Breast epithelium (tissue), 4 donors: ENCODE data around the gene GAB2. TPM values are rescaled to one million over a fixed set of nuclear protein-coding genes. Genes with fewer than 3 reads are reported as not detected.

Source experiments
- DNase-seq, 2 donors: peaks; one replicate each; pipeline ENCODE4 v3.0.0-alpha.2; 2019; ENCODE audit warnings: low spot score in 2 of 2
- H3K27ac ChIP-seq, 2 donors: fragments of 200-600 bp; sonication (generic) in 1 of 2; one replicate each; pipeline ENCODE4 v1.5.1; 2016 to 2019; ENCODE audit warnings: mild to moderate bottlenecking in 1 of 2
- H3K27me3 ChIP-seq, 2 donors: fragments of 200-600 bp; sonication (generic) in 1 of 2; one replicate each; pipeline versions ENCODE4 v1.5.1 to v1.6.0; 2017 to 2019; ENCODE audit warnings: control low read depth in 1 of 2, mild to moderate bottlenecking in 1 of 2
- H3K36me3 ChIP-seq: fragments of 200-600 bp; one replicate; pipeline ENCODE4 v1.5.1; 2019
- H3K4me1 ChIP-seq, 2 donors: fragments of 200-600 bp; sonication (generic); one replicate each; pipeline ENCODE4 v1.5.1; 2016 to 2019; ENCODE audit warnings: control low read depth in 1 of 2
- H3K4me3 ChIP-seq, 3 donors: fragments of 200-600 bp; sonication (generic); 1 replicate in 2 of 3; 2 replicates in 1 of 3; pipeline ENCODE4 v1.5.1; 2016 to 2019; ENCODE audit warnings: mild to moderate bottlenecking in 3 of 3, moderate library complexity in 2 of 3
- H3K9me3 ChIP-seq, 2 donors: fragments of 200-600 bp; sonication (generic) in 1 of 2; one replicate each; pipeline ENCODE4 v1.5.1; 2016 to 2019; ENCODE audit warnings: control low read depth in 1 of 2
- POLR2A ChIP-seq: fragments of 450-650 bp; IDR thresholded peaks from one replicate; pipeline ENCODE4 v1.6.1; 2016; ENCODE audit warnings: antibody characterized with exemption, mild to moderate bottlenecking, moderate library complexity
- POLR2AphosphoS5 ChIP-seq, 3 donors: sonication (generic); formaldehyde crosslinking; IDR thresholded peaks; one replicate each; pipeline ENCODE4 v1.6.1; 2017; ENCODE audit warnings: antibody characterized with exemption in 3 of 3
- intact Hi-C: fragments of 100-400 bp; cut with DNase I; formaldehyde crosslinking; loops from one replicate; pipeline ENCODE4 v1.15.1; 2023; ENCODE audit warnings: low total_unique reads
- total RNA-seq, 3 donors: library from RNA; depleted of rRNA; stranded (reverse); fragments of >200 nt; gene quantifications; one replicate each; pipeline ENCODE4 v1.1.0, GENCODE V29; 2016
- TF ChIP-seq, protein P1 (sequence below), 3 donors: fragments of 450-650 bp; IDR thresholded peaks; one replicate each; pipeline ENCODE4 v1.5.1; 2016 to 2017; ENCODE audit warnings: antibody characterized with exemption in 3 of 3, mild to moderate bottlenecking in 3 of 3, moderate library complexity in 3 of 3

GAB2 gene
- total RNA-seq, 3 donors from 2014 or later: 22.9 to 43.8 (median 24.9) TPM

- Histone ChIP-seq H3K27me3 (no peaks in the 10 kb centered on the region), H3K36me3 (no peaks in the 10 kb centered on the region), H3K9me3 (no peaks in the 10 kb centered on the region), H3K27ac (no peak overlapping the region), H3K4me1 (no peaks in the 10 kb centered on the region), H3K4me3 (no peak overlapping the region)
- DNase-seq: no peak
- intact Hi-C loops: no loop called here
- TF ChIP-seq POLR2A (no peak), POLR2AphosphoS5 (IDR thresholded peaks at IDR 0.05) (no peak)
- TF ChIP-seq, protein P1, sequence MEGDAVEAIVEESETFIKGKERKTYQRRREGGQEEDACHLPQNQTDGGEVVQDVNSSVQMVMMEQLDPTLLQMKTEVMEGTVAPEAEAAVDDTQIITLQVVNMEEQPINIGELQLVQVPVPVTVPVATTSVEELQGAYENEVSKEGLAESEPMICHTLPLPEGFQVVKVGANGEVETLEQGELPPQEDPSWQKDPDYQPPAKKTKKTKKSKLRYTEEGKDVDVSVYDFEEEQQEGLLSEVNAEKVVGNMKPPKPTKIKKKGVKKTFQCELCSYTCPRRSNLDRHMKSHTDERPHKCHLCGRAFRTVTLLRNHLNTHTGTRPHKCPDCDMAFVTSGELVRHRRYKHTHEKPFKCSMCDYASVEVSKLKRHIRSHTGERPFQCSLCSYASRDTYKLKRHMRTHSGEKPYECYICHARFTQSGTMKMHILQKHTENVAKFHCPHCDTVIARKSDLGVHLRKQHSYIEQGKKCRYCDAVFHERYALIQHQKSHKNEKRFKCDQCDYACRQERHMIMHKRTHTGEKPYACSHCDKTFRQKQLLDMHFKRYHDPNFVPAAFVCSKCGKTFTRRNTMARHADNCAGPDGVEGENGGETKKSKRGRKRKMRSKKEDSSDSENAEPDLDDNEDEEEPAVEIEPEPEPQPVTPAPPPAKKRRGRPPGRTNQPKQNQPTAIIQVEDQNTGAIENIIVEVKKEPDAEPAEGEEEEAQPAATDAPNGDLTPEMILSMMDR (IDR thresholded peaks at IDR 0.05): no peak
Observed at GRCh38 chr11:78402847-78403246, 14.8 kb downstream of the GAB2 start.

- no peak for TF ChIP-seq POLR2A
- no peak for TF ChIP-seq POLR2AphosphoS5 (IDR thresholded peaks at IDR 0.05)
- TF ChIP-seq, protein P1 (IDR thresholded peaks at IDR 0.05): no peak
- Histone ChIP-seq H3K4me3 (no peak overlapping the region), H3K9me3 (no peaks in the 10 kb centered on the region), H3K36me3 (no peaks in the 10 kb centered on the region), H3K4me1 (no peaks in the 10 kb centered on the region), H3K27ac (no peak overlapping the region), H3K27me3 (no peaks in the 10 kb centered on the region)
- intact Hi-C loops: no loop called here
- no peak for DNase-seq
Observed at GRCh38 chr11:78400702-78401101, 16.9 kb downstream of the GAB2 start.

GRCh38 chr11:78400116-78400515 lies 17.5 kb downstream of the GAB2 start:
- H3K36me3 ChIP-seq: no peaks in the 10 kb centered on the region
- H3K4me3 ChIP-seq: no peak overlapping the region
- no peak overlapping the region for H3K27ac ChIP-seq
- intact Hi-C loops: no loop called here
- no peak for DNase-seq
- H3K27me3 ChIP-seq: no peaks in the 10 kb centered on the region
- no peaks in the 10 kb centered on the region for H3K4me1 ChIP-seq
- TF ChIP-seq POLR2A (no peak), POLR2AphosphoS5 (IDR thresholded peaks at IDR 0.05) (no peak)
- TF ChIP-seq, protein P1 (IDR thresholded peaks at IDR 0.05): no peak
- H3K9me3 ChIP-seq: no peaks in the 10 kb centered on the region

DNA sequence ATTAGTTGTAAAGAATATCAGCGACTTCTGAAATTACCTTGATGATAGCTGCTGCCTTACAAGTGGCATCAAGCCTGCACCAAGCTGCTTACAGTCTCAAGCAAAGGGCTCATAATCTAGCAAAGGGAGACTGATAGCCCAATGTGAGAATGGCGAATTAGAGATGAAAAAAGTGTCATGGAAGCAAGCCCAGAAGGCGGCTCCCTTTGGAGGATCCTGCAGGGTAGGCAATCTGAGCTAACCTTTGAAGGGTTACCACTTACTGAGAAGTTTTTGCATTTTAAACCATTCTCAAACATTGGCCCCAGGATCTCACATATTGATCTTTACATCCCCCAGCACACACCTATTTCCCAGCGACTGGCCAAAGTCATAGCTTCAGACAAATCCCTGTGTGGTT lies 18.5 kb downstream of the GAB2 start:
- H3K4me3 ChIP-seq: no peak overlapping the region
- no peak for DNase-seq
- no peaks in the 10 kb centered on the region for H3K36me3 ChIP-seq
- intact Hi-C loops: no loop called here
- no peaks in the 10 kb centered on the region for H3K27me3 ChIP-seq
- no peaks in the 10 kb centered on the region for H3K4me1 ChIP-seq
- TF ChIP-seq POLR2AphosphoS5 (IDR thresholded peaks at IDR 0.05): no peak
- TF ChIP-seq, protein P1 (IDR thresholded peaks at IDR 0.05): no peak
- no peak for TF ChIP-seq POLR2A
- no peak overlapping the region for H3K27ac ChIP-seq
- H3K9me3 ChIP-seq: no peaks in the 10 kb centered on the region

- H3K4me1 ChIP-seq: no peaks in the 10 kb centered on the region
- TF ChIP-seq POLR2A (no peak), POLR2AphosphoS5 (IDR thresholded peaks at IDR 0.05) (no peak)
- TF ChIP-seq, protein P1 (IDR thresholded peaks at IDR 0.05): no peak
- intact Hi-C loops: no loop called here
- no peak overlapping the region for H3K4me3 ChIP-seq
- H3K27ac ChIP-seq: no peak overlapping the region
- H3K36me3 ChIP-seq: no peaks in the 10 kb centered on the region
- H3K27me3 ChIP-seq: no peaks in the 10 kb centered on the region
- DNase-seq: no peak
- H3K9me3 ChIP-seq: no peaks in the 10 kb centered on the region
Observed at GRCh38 chr11:78398715-78399114, 18.9 kb downstream of the GAB2 start.
